ENCODE data around the gene SDK1. TPM values are rescaled to one million over a fixed set of nuclear protein-coding genes. Genes with fewer than 3 reads are reported as not detected.

SDK1 gene
- total RNA-seq, 2 donors from 2014 or later: 4.8 to 13.2 TPM

- TF ChIP-seq CTCF (IDR thresholded peaks at IDR 0.05): no peak
- TF ChIP-seq POLR2AphosphoS5 (IDR thresholded peaks at IDR 0.05): no peak
- no peak for TF ChIP-seq POLR2A (IDR thresholded peaks at IDR 0.05)
- DNase-seq (ENCODE audit: low spot score): no peak
- no peak overlapping the region for H3K27ac ChIP-seq
- no peaks in the 10 kb centered on the region for H3K36me3 ChIP-seq
- H3K4me1 ChIP-seq (replicated peaks): no peaks in the 10 kb centered on the region
- intact Hi-C loops (cut with DNase I): no loop called here
- H3K4me3 ChIP-seq: no peak overlapping the region
- WGBS: 52% methylated on average over 11 of the region's 11 CpGs
- H3K9me3 ChIP-seq: no peaks in the 10 kb centered on the region
- no peaks in the 10 kb centered on the region for H3K27me3 ChIP-seq (replicated peaks; ENCODE audit: insufficient read depth)
These were observed 770.5 kb downstream of the SDK1 start for GRCh38 chr7:4071370-4072058.

- Histone ChIP-seq H3K36me3 (no peaks in the 10 kb centered on the region), H3K4me3 (no peak overlapping the region), H3K27ac (no peak overlapping the region), H3K9me3 (no peaks in the 10 kb centered on the region), H3K4me1 (replicated peaks) (no peaks in the 10 kb centered on the region), H3K27me3 (replicated peaks; ENCODE audit: insufficient read depth) (no peaks in the 10 kb centered on the region)
- WGBS: 88% methylated on average over 20 of the region's 20 CpGs
- no peak for TF ChIP-seq CTCF (IDR thresholded peaks at IDR 0.05)
- no peak for TF ChIP-seq POLR2AphosphoS5 (IDR thresholded peaks at IDR 0.05)
- TF ChIP-seq POLR2A (IDR thresholded peaks at IDR 0.05): no peak
- DNase-seq (ENCODE audit: low spot score): no peak
- intact Hi-C loops (cut with DNase I): no loop called here
These were observed 771.3 kb downstream of the SDK1 start for GRCh38 chr7:4072161-4072925.

GRCh38 chr7:4073052-4073451, 772.0 kb downstream of the SDK1 start:
- Histone ChIP-seq H3K9me3 (no peaks in the 10 kb centered on the region), H3K4me1 (replicated peaks) (no peaks in the 10 kb centered on the region), H3K4me3 (no peak overlapping the region), H3K27ac (no peak overlapping the region), H3K36me3 (no peaks in the 10 kb centered on the region), H3K27me3 (replicated peaks; ENCODE audit: insufficient read depth) (no peaks in the 10 kb centered on the region)
- DNase-seq (ENCODE audit: low spot score): no peak
- no peak for TF ChIP-seq POLR2A (IDR thresholded peaks at IDR 0.05)
- no peak for TF ChIP-seq CTCF (IDR thresholded peaks at IDR 0.05)
- no peak for TF ChIP-seq POLR2AphosphoS5 (IDR thresholded peaks at IDR 0.05)
- intact Hi-C loops (cut with DNase I): no loop called here
- 94% methylated on average over 10 of the region's 10 CpGs for WGBS

GRCh38 chr7:4073750-4074149, 772.7 kb downstream of the SDK1 start:
- no peak overlapping the region for H3K27ac ChIP-seq
- no peak for DNase-seq (ENCODE audit: low spot score)
- no peak for TF ChIP-seq POLR2AphosphoS5 (IDR thresholded peaks at IDR 0.05)
- TF ChIP-seq POLR2A (IDR thresholded peaks at IDR 0.05): no peak
- no peak for TF ChIP-seq CTCF (IDR thresholded peaks at IDR 0.05)

More at GRCh38 chr7:4073750-4074149, 772.7 kb downstream of the SDK1 start:
- no peaks in the 10 kb centered on the region for H3K36me3 ChIP-seq
- H3K27me3 ChIP-seq (replicated peaks; ENCODE audit: insufficient read depth): no peaks in the 10 kb centered on the region
- no peaks in the 10 kb centered on the region for H3K4me1 ChIP-seq (replicated peaks)
- intact Hi-C loops (cut with DNase I): no loop called here
- no peak overlapping the region for H3K4me3 ChIP-seq
- 86% methylated on average over 13 of the region's 13 CpGs for WGBS
- H3K9me3 ChIP-seq: no peaks in the 10 kb centered on the region
